Trophoblast cell (in vitro differentiated cells and primary cell): Measurements from ENCODE around the gene CWC27.
A peak's percentile ranks its signal among the peaks of the same experiment; 100 is the strongest.

Experiments
- DNase-seq, 2 donors: peaks; one replicate each; pipeline ENCODE4 v3.0.0-alpha.2; 2016
- H2AFZ ChIP-seq: 2 replicates; pipeline ENCODE4 v1.6.1; 2013; ENCODE audit warnings: low read length, moderate library complexity, mild to moderate bottlenecking; ENCODE audit not compliant: insufficient read depth, poor library complexity
- H2AK5ac ChIP-seq: 2 replicates; pipeline ENCODE4 v1.6.1; 2013; ENCODE audit warnings: mild to moderate bottlenecking, low read length
- H2BK120ac ChIP-seq: 2 replicates; pipeline ENCODE4 v1.6.1; 2013; ENCODE audit warnings: low read length, mild to moderate bottlenecking, moderate library complexity; ENCODE audit not compliant: insufficient read depth, poor library complexity
- H2BK12ac ChIP-seq: 2 replicates; pipeline ENCODE4 v1.6.1; 2013; ENCODE audit warnings: mild to moderate bottlenecking, low read length, moderate library complexity
- H2BK5ac ChIP-seq: 2 replicates; pipeline ENCODE4 v1.6.1; 2013; ENCODE audit warnings: low read length, low read depth, moderate library complexity, mild to moderate bottlenecking; ENCODE audit not compliant: poor library complexity
- H3K14ac ChIP-seq: 2 replicates; pipeline ENCODE4 v1.6.1; 2013; ENCODE audit warnings: mild to moderate bottlenecking, low read length
- H3K18ac ChIP-seq: 2 replicates; pipeline ENCODE4 v1.6.1; 2013; ENCODE audit warnings: mild to moderate bottlenecking, low read length
- H3K23ac ChIP-seq: 2 replicates; pipeline ENCODE4 v1.6.1; 2013; ENCODE audit warnings: low read length
- H3K27ac ChIP-seq: 2 replicates; pipeline ENCODE4 v1.5.1; 2013; ENCODE audit warnings: low read depth, mild to moderate bottlenecking, inconsistent platforms, low read length, moderate library complexity
- H3K27me3 ChIP-seq: 2 replicates; pipeline ENCODE4 v1.6.1; 2013; ENCODE audit warnings: inconsistent platforms, mild to moderate bottlenecking, low read length, moderate library complexity; ENCODE audit not compliant: insufficient read depth
- H3K36me3 ChIP-seq, 2 experiments: 1 replicate in 1 of 2; 2 replicates in 1 of 2; pipeline ENCODE4 v1.6.1; 2013; ENCODE audit warnings: low read length in 2 of 2, mild to moderate bottlenecking in 2 of 2, moderate library complexity in 1 of 2; ENCODE audit not compliant: insufficient read depth in 2 of 2, control insufficient read depth in 1 of 2
- H3K4ac ChIP-seq: 2 replicates; pipeline ENCODE4 v1.6.1; 2013; ENCODE audit warnings: low read depth, mild to moderate bottlenecking, low read length, moderate library complexity
- H3K4me1 ChIP-seq, 2 experiments: 1 replicate in 1 of 2; 2 replicates in 1 of 2; pipeline ENCODE4 v1.6.1; 2013; ENCODE audit warnings: low read length in 2 of 2, mild to moderate bottlenecking in 2 of 2, moderate library complexity in 1 of 2; ENCODE audit not compliant: insufficient read depth in 2 of 2, control insufficient read depth in 1 of 2
- H3K4me2 ChIP-seq: 2 replicates; pipeline ENCODE4 v1.6.1; 2013; ENCODE audit warnings: inconsistent platforms, mild to moderate bottlenecking, low read length, moderate library complexity
- H3K4me3 ChIP-seq: 2 replicates; pipeline ENCODE4 v1.5.1; 2013; ENCODE audit warnings: mild to moderate bottlenecking, low read depth, low read length, inconsistent platforms
- H3K79me1 ChIP-seq: one replicate; pipeline ENCODE4 v1.6.1; 2013; ENCODE audit warnings: low read length
- H3K79me2 ChIP-seq: 2 replicates; pipeline ENCODE4 v1.6.1; 2013; ENCODE audit warnings: low read length, mild to moderate bottlenecking; ENCODE audit not compliant: control insufficient read depth, insufficient read depth, poor library complexity
- H3K9ac ChIP-seq: 2 replicates; pipeline ENCODE4 v1.6.1; 2013; ENCODE audit warnings: mild to moderate bottlenecking, low read length
- H3K9me3 ChIP-seq: 2 replicates; pipeline ENCODE4 v1.6.1; 2013; ENCODE audit warnings: low read depth, mild to moderate bottlenecking, control low read depth, inconsistent platforms, low read length; ENCODE audit not compliant: insufficient read depth
- H4K12ac ChIP-seq: 2 replicates; pipeline ENCODE4 v1.6.1; 2013; ENCODE audit warnings: low read depth, mild to moderate bottlenecking, low read length, moderate library complexity
- H4K8ac ChIP-seq: 2 replicates; pipeline ENCODE4 v1.6.1; 2013; ENCODE audit warnings: low read depth, mild to moderate bottlenecking, low read length, moderate library complexity
- H4K91ac ChIP-seq: one replicate; pipeline ENCODE4 v1.6.1; 2013; ENCODE audit warnings: low read depth, mild to moderate bottlenecking, low read length, moderate library complexity
- WGBS: extraction: QIAGEN DNeasy Blood & Tissue Kit; methylation state at CpG from one replicate; pipeline ENCODE4 v1.1.7; 2013; ENCODE audit warnings: missing lambda C conversion rate; ENCODE audit not compliant: insufficient read length, insufficient coverage; ENCODE audit errors: extremely low coverage; 5-methylcytosine and 5-hydroxymethylcytosine counted together

The CWC27 gene

GRCh38 chr5:65032250-65032649 is 263.5 kb downstream of the CWC27 start:
- H3K23ac ChIP-seq, result no peak overlapping the region
- peak overlapping the region; percentile 15 for H3K4ac ChIP-seq
- H2AK5ac ChIP-seq, result no peak overlapping the region
- H3K14ac ChIP-seq, result peak overlapping the region; percentile 16
- no CpG with 5 or more reads among the region's 6 CpGs for WGBS
- H4K8ac ChIP-seq, result no peak overlapping the region
- no peak for DNase-seq
- peaks cover 11 to 12% of the 10 kb centered on the region in 2 experiments for H3K4me1 ChIP-seq
- H3K9ac ChIP-seq, result no peak overlapping the region
- H3K18ac ChIP-seq, result no peak overlapping the region
- H2BK12ac ChIP-seq, result peak overlapping the region; percentile 51
- no peak overlapping the region for H2AFZ ChIP-seq
- H3K79me2 ChIP-seq, result peaks cover 11% of the 10 kb centered on the region
- H4K91ac ChIP-seq, result peak overlapping the region; percentile 79
- no peaks in the 10 kb centered on the region for H3K36me3 ChIP-seq
- H3K27me3 ChIP-seq, result no peaks in the 10 kb centered on the region
- H3K4me2 ChIP-seq, result no peak overlapping the region
- H3K4me3 ChIP-seq, result no peak overlapping the region
- H3K79me1 ChIP-seq, result peaks cover 64% of the 10 kb centered on the region
- H3K9me3 ChIP-seq, result no peaks in the 10 kb centered on the region
- no peak overlapping the region for H4K12ac ChIP-seq
- H3K27ac ChIP-seq, result no peak overlapping the region
- peak overlapping the region; percentile 36 for H2BK5ac ChIP-seq
- peak overlapping the region; percentile 14 for H2BK120ac ChIP-seq

GRCh38 chr5:65034029-65034812 is 265.5 kb downstream of the CWC27 start:
- peak overlapping the region; percentile 100 for H4K91ac ChIP-seq

GRCh38 chr5:65034813-65035209 is 266.1 kb downstream of the CWC27 start:
- no peak overlapping the region for H3K9ac ChIP-seq

More at GRCh38 chr5:65034029-65034812, 265.5 kb downstream of the CWC27 start:
- no CpG with 5 or more reads among the region's 9 CpGs for WGBS
- H3K79me1 ChIP-seq, result peaks cover 70% of the 10 kb centered on the region
- no peak overlapping the region for H3K23ac ChIP-seq
- H3K14ac ChIP-seq, result peak overlapping the region; percentile 91
- no peak overlapping the region for H3K9ac ChIP-seq
- peak overlapping the region; percentile 98 for H2BK120ac ChIP-seq
- peak overlapping the region; percentile 95 for H2AK5ac ChIP-seq
- H3K36me3 ChIP-seq, result no peaks in the 10 kb centered on the region
- peak overlapping the region; percentile 94 for H4K8ac ChIP-seq
- H3K18ac ChIP-seq, result peak overlapping the region; percentile 98
- peak overlapping the region; percentile 82 for H4K12ac ChIP-seq
- H2BK5ac ChIP-seq, result peak overlapping the region; percentile 100
- peaks cover 11% of the 10 kb centered on the region for H3K79me2 ChIP-seq
- peak overlapping the region; percentile 99 for H2BK12ac ChIP-seq
- H3K4me2 ChIP-seq, result no peak overlapping the region
- H3K9me3 ChIP-seq, result no peaks in the 10 kb centered on the region
- H3K4ac ChIP-seq, result peak overlapping the region; percentile 95
- peaks cover 11 to 16% of the 10 kb centered on the region in 2 experiments for H3K4me1 ChIP-seq
- H3K27me3 ChIP-seq, result no peaks in the 10 kb centered on the region
- peak overlapping the region; percentile 100 for H3K27ac ChIP-seq
- H3K4me3 ChIP-seq, result no peak overlapping the region
- peak overlapping the region; percentile 89 for H2AFZ ChIP-seq
- no peak for DNase-seq

GRCh38 chr5:65035211-65036206 is 266.8 kb downstream of the CWC27 start:
- Histone ChIP-seq H3K4ac (peak overlapping the region; percentile 99), H3K4me3 (no peak overlapping the region), H2BK12ac (peak overlapping the region; percentile 99), H4K8ac (peak overlapping the region; percentile 99), H3K27me3 (no peaks in the 10 kb centered on the region), H3K4me2 (peak overlapping the region; percentile 38), H3K23ac (no peak overlapping the region), H3K79me1 (peaks cover 64% of the 10 kb centered on the region), H2AK5ac (peak overlapping the region; percentile 61), H2BK5ac (peak overlapping the region; percentile 100), H3K18ac (peak overlapping the region; percentile 97), H2AFZ (peak overlapping the region; percentile 72), H4K12ac (peak overlapping the region; percentile 82), H3K27ac (peak overlapping the region; percentile 100), H3K9me3 (no peaks in the 10 kb centered on the region), H2BK120ac (peak overlapping the region; percentile 98), H4K91ac (peak overlapping the region; percentile 100), H3K4me1 (peaks cover 11 to 17% of the 10 kb centered on the region in 2 experiments), H3K36me3 (no peaks in the 10 kb centered on the region), H3K9ac (peak overlapping the region; percentile 81), H3K79me2 (peaks cover 9% of the 10 kb centered on the region), H3K14ac (peak overlapping the region; percentile 96)
- no CpG with 5 or more reads among the region's 68 CpGs for WGBS
- peak; percentile 76 to 84 for DNase-seq

More at GRCh38 chr5:65034813-65035209, 266.1 kb downstream of the CWC27 start:
- H2BK120ac ChIP-seq, result peak overlapping the region; percentile 98
- no CpG with 5 or more reads among the region's 14 CpGs for WGBS
- peak overlapping the region; percentile 100 for H3K27ac ChIP-seq
- no peaks in the 10 kb centered on the region for H3K9me3 ChIP-seq
- no peak overlapping the region for H3K4me2 ChIP-seq
- H3K4ac ChIP-seq, result peak overlapping the region; percentile 99
- H3K14ac ChIP-seq, result peak overlapping the region; percentile 96
- peak overlapping the region; percentile 96 for H2AFZ ChIP-seq
- peak overlapping the region; percentile 100 for H4K91ac ChIP-seq
- no peaks in the 10 kb centered on the region for H3K36me3 ChIP-seq
- peak overlapping the region; percentile 97 for H3K18ac ChIP-seq
- H2AK5ac ChIP-seq, result peak overlapping the region; percentile 97
- peak overlapping the region; percentile 100 for H2BK5ac ChIP-seq
- no peak overlapping the region for H3K4me3 ChIP-seq
- DNase-seq, result no peak
- H4K12ac ChIP-seq, result peak overlapping the region; percentile 82
- H3K79me2 ChIP-seq, result peaks cover 10% of the 10 kb centered on the region
- H2BK12ac ChIP-seq, result peak overlapping the region; percentile 99
- H3K27me3 ChIP-seq, result no peaks in the 10 kb centered on the region
- peaks cover 11 to 16% of the 10 kb centered on the region in 2 experiments for H3K4me1 ChIP-seq
- H4K8ac ChIP-seq, result peak overlapping the region; percentile 99
- peaks cover 68% of the 10 kb centered on the region for H3K79me1 ChIP-seq
- no peak overlapping the region for H3K23ac ChIP-seq
